ENCODE results near the gene ALPI. TPM values are rescaled to one million over a fixed set of nuclear protein-coding genes. Genes with fewer than 3 reads are reported as not detected.
"Not testable (repeated sequence)": the region's sequence is repeated elsewhere in the genome, so short reads cannot be mapped to it uniquely, and the experiment has no call there.

The ALPI gene
- total RNA-seq, 2 experiments from 2014 or later = not detected

GRCh38 chr2:232447091-232447620, 8.8 kb upstream of the ALPI start:
- Mint-ChIP-seq H3K4me3 (no peak overlapping the region), H3K27ac (no peak overlapping the region), H3K27me3 (ENCODE audit: low read depth) (no peaks in the 10 kb centered on the region), H3K9me3 (no peaks in the 10 kb centered on the region), H3K4me1 (ENCODE audit: low read depth) (no peaks in the 10 kb centered on the region), H3K36me3 (ENCODE audit: low read depth) (no peaks in the 10 kb centered on the region)
- CTCF ChIA-PET = interaction anchor here (0.5 to 1.8 kb wide), 13 partner anchors 10 to 551 kb away, joined by 3 to 27 read pairs (median 4); partner anchors contain the start of gene PRSS56
- intact Hi-C loops (cut with micrococcal nuclease) = no loop called here
- DNase-seq = no peak

GRCh38 chr2:232447638-232448303, 8.2 kb upstream of the ALPI start:
- CTCF ChIA-PET = interaction anchor here (0.6 to 1.8 kb wide), 10 partner anchors 12 to 552 kb away, joined by 3 to 27 read pairs (median 4); partner anchors contain the start of gene PRSS56
- DNase-seq = no peak
- intact Hi-C loops (cut with micrococcal nuclease) = no loop called here
- no peaks in the 10 kb centered on the region for H3K27me3 Mint-ChIP-seq (ENCODE audit: low read depth)
- H3K36me3 Mint-ChIP-seq (ENCODE audit: low read depth) = no peaks in the 10 kb centered on the region
- no peaks in the 10 kb centered on the region for H3K4me1 Mint-ChIP-seq (ENCODE audit: low read depth)
- no peak overlapping the region for H3K4me3 Mint-ChIP-seq
- no peak overlapping the region for H3K27ac Mint-ChIP-seq
- no peaks in the 10 kb centered on the region for H3K9me3 Mint-ChIP-seq

GRCh38 chr2:232448304-232448690, 7.7 kb upstream of the ALPI start:
- no peaks in the 10 kb centered on the region for H3K27me3 Mint-ChIP-seq (ENCODE audit: low read depth)
- DNase-seq = no peak
- no peaks in the 10 kb centered on the region for H3K36me3 Mint-ChIP-seq (ENCODE audit: low read depth)
- CTCF ChIA-PET = interaction anchor here (1.5 kb wide), 1 partner anchor 29 kb away, joined by 3 read pairs; no protein-coding TSS in a partner anchor
- no peak overlapping the region for H3K27ac Mint-ChIP-seq
- no peak overlapping the region for H3K4me3 Mint-ChIP-seq
- H3K9me3 Mint-ChIP-seq = no peaks in the 10 kb centered on the region
- intact Hi-C loops (cut with micrococcal nuclease) = no loop called here
- no peaks in the 10 kb centered on the region for H3K4me1 Mint-ChIP-seq (ENCODE audit: low read depth)

- H3K4me3 Mint-ChIP-seq = no peak overlapping the region
- no peaks in the 10 kb centered on the region for H3K36me3 Mint-ChIP-seq (ENCODE audit: low read depth)
- intact Hi-C loops (cut with micrococcal nuclease) = no loop called here
- DNase-seq = no peak
- no peaks in the 10 kb centered on the region for H3K4me1 Mint-ChIP-seq (ENCODE audit: low read depth)
- CTCF ChIA-PET = no interaction called here
- H3K27ac Mint-ChIP-seq = no peak overlapping the region
- H3K27me3 Mint-ChIP-seq (ENCODE audit: low read depth) = no peaks in the 10 kb centered on the region
- no peaks in the 10 kb centered on the region for H3K9me3 Mint-ChIP-seq
Measured at GRCh38 chr2:232449964-232450363, 6.0 kb upstream of the ALPI start.

- H3K36me3 Mint-ChIP-seq (ENCODE audit: low read depth); H3K27me3 Mint-ChIP-seq (ENCODE audit: low read depth); H3K4me3 Mint-ChIP-seq; DNase-seq; H3K4me1 Mint-ChIP-seq (ENCODE audit: low read depth); intact Hi-C loops (cut with micrococcal nuclease); H3K9me3 Mint-ChIP-seq; CTCF ChIA-PET; H3K27ac Mint-ChIP-seq: not testable (repeated sequence)
Measured at GRCh38 chr2:232451645-232452044, 4.3 kb upstream of the ALPI start.

- H3K36me3 Mint-ChIP-seq (ENCODE audit: low read depth) = no peaks in the 10 kb centered on the region
- H3K9me3 Mint-ChIP-seq = no peaks in the 10 kb centered on the region
- intact Hi-C loops (cut with micrococcal nuclease) = no loop called here
- H3K27me3 Mint-ChIP-seq (ENCODE audit: low read depth) = peaks cover 8% of the 10 kb centered on the region
- no peak for DNase-seq
- no peak overlapping the region for H3K27ac Mint-ChIP-seq
- H3K4me3 Mint-ChIP-seq = no peak overlapping the region
- no peaks in the 10 kb centered on the region for H3K4me1 Mint-ChIP-seq (ENCODE audit: low read depth)
- CTCF ChIA-PET = interaction anchor here (1.2 kb wide), 1 partner anchor 17 kb away, joined by 3 read pairs; no protein-coding TSS in a partner anchor
Measured at GRCh38 chr2:232454630-232455029, 1.3 kb upstream of the ALPI start.

GRCh38 chr2:232456296-232457120, 555 bp downstream of the ALPI start:
- H3K4me3 Mint-ChIP-seq = no peak overlapping the region
- H3K9me3 Mint-ChIP-seq = no peaks in the 10 kb centered on the region
- intact Hi-C loops (cut with micrococcal nuclease) = no loop called here
- DNase-seq = no peak
- H3K27me3 Mint-ChIP-seq (ENCODE audit: low read depth) = peaks cover 11% of the 10 kb centered on the region
- H3K4me1 Mint-ChIP-seq (ENCODE audit: low read depth) = no peaks in the 10 kb centered on the region
- no peak overlapping the region for H3K27ac Mint-ChIP-seq
- no peaks in the 10 kb centered on the region for H3K36me3 Mint-ChIP-seq (ENCODE audit: low read depth)
- CTCF ChIA-PET = no interaction called here

- Mint-ChIP-seq H3K36me3 (ENCODE audit: low read depth) (no peaks in the 10 kb centered on the region), H3K27ac (no peak overlapping the region), H3K4me3 (no peak overlapping the region), H3K4me1 (ENCODE audit: low read depth) (no peaks in the 10 kb centered on the region), H3K9me3 (no peaks in the 10 kb centered on the region), H3K27me3 (ENCODE audit: low read depth) (peaks cover 11% of the 10 kb centered on the region)
- no peak for DNase-seq
- intact Hi-C loops (cut with micrococcal nuclease) = no loop called here
- CTCF ChIA-PET = no interaction called here
Measured at GRCh38 chr2:232457121-232458011, 1.4 kb downstream of the ALPI start.

GRCh38 chr2:232458051-232458660, 2.2 kb downstream of the ALPI start:
- CTCF ChIA-PET = no interaction called here
- Mint-ChIP-seq H3K9me3 (no peaks in the 10 kb centered on the region), H3K4me1 (ENCODE audit: low read depth) (no peaks in the 10 kb centered on the region), H3K27me3 (ENCODE audit: low read depth) (peaks cover 11% of the 10 kb centered on the region), H3K36me3 (ENCODE audit: low read depth) (no peaks in the 10 kb centered on the region), H3K27ac (no peak overlapping the region), H3K4me3 (no peak overlapping the region)
- DNase-seq = no peak
- intact Hi-C loops (cut with micrococcal nuclease) = no loop called here

- intact Hi-C loops (cut with micrococcal nuclease) = no loop called here
- CTCF ChIA-PET = no interaction called here
- no peak overlapping the region for H3K27ac Mint-ChIP-seq
- no peak overlapping the region for H3K4me3 Mint-ChIP-seq
- H3K36me3 Mint-ChIP-seq (ENCODE audit: low read depth) = no peaks in the 10 kb centered on the region
- DNase-seq = no peak
- peaks cover 11% of the 10 kb centered on the region for H3K27me3 Mint-ChIP-seq (ENCODE audit: low read depth)
- H3K4me1 Mint-ChIP-seq (ENCODE audit: low read depth) = no peaks in the 10 kb centered on the region
- H3K9me3 Mint-ChIP-seq = no peaks in the 10 kb centered on the region
Measured at GRCh38 chr2:232458661-232459418, 2.9 kb downstream of the ALPI start.

GRCh38 chr2:232459419-232460035, 3.6 kb downstream of the ALPI start:
- DNase-seq = no peak
- no peaks in the 10 kb centered on the region for H3K9me3 Mint-ChIP-seq
- CTCF ChIA-PET = no interaction called here

More at GRCh38 chr2:232459419-232460035, 3.6 kb downstream of the ALPI start:
- Mint-ChIP-seq H3K27me3 (ENCODE audit: low read depth) (peaks cover 11% of the 10 kb centered on the region), H3K27ac (no peak overlapping the region), H3K36me3 (ENCODE audit: low read depth) (no peaks in the 10 kb centered on the region), H3K4me3 (no peak overlapping the region), H3K4me1 (ENCODE audit: low read depth) (no peaks in the 10 kb centered on the region)
- intact Hi-C loops (cut with micrococcal nuclease) = no loop called here
